Lung (tissue), 12 donors: ENCODE data around the gene RNPEPL1. TPM values are rescaled to one million over a fixed set of nuclear protein-coding genes. Genes with fewer than 3 reads are reported as not detected.

ENCODE experiments used
- ATAC-seq: fragments of 200-7000 bp; cut with Tn5 transposase; one replicate; pipeline ENCODE4 v1.9.1; 2020; ENCODE audit warnings: moderate number of reproducible peaks; ENCODE audit not compliant: insufficient read depth, low FRiP score
- DNase-seq, 3 donors: peaks; one replicate each; pipeline ENCODE4 v3.0.0-alpha.2; 2013 to 2017
- H3K27ac ChIP-seq, 2 donors: one replicate each; pipeline ENCODE4 v1.5.1; 2013; ENCODE audit warnings: mild to moderate bottlenecking in 2 of 2, moderate library complexity in 2 of 2, control low read depth in 1 of 2, inconsistent platforms in 1 of 2, low read depth in 1 of 2, low read length in 1 of 2
- H3K27me3 ChIP-seq, 3 donors: one replicate each; pipeline ENCODE4 v1.5.1; 2013; ENCODE audit warnings: low read length in 2 of 3; ENCODE audit not compliant: control insufficient read depth in 3 of 3, insufficient read depth in 3 of 3
- H3K36me3 ChIP-seq, 4 donors: one replicate each; pipeline ENCODE4 v1.5.1; 2013; ENCODE audit warnings: low read length in 4 of 4, mild to moderate bottlenecking in 1 of 4, moderate library complexity in 1 of 4; ENCODE audit not compliant: control insufficient read depth in 4 of 4, insufficient read depth in 4 of 4
- H3K4me1 ChIP-seq, 5 donors: one replicate each; pipeline ENCODE4 v1.5.1; 2013; ENCODE audit warnings: low read length in 5 of 5, mild to moderate bottlenecking in 2 of 5, moderate library complexity in 1 of 5; ENCODE audit not compliant: control insufficient read depth in 5 of 5, insufficient read depth in 5 of 5
- H3K4me3 ChIP-seq: one replicate; pipeline ENCODE4 v1.5.1; 2013; ENCODE audit warnings: mild to moderate bottlenecking, control low read depth, moderate library complexity
- H3K9ac ChIP-seq, 2 donors: one replicate each; pipeline ENCODE4 v1.5.1; 2013; ENCODE audit warnings: low read length in 2 of 2, control low read depth in 1 of 2; ENCODE audit not compliant: insufficient read depth in 1 of 2
- H3K9me3 ChIP-seq, 4 donors: one replicate each; pipeline ENCODE4 v1.5.1; 2013; ENCODE audit warnings: low read length in 3 of 4, mild to moderate bottlenecking in 1 of 4, moderate library complexity in 1 of 4; ENCODE audit not compliant: control insufficient read depth in 4 of 4, insufficient read depth in 3 of 4
- CTCF ChIP-seq: IDR thresholded peaks from 2 replicates; pipeline ENCODE4 v1.5.1; 2012; ENCODE audit warnings: mild to moderate bottlenecking; ENCODE audit errors: control extremely low read depth, extremely low read depth
- WGBS, 2 donors: extraction: QIAGEN DNeasy Blood & Tissue Kit; methylation state at CpG; one replicate each; pipeline ENCODE4 v1.1.7; 2013; 5-methylcytosine and 5-hydroxymethylcytosine counted together
- polyA plus RNA-seq, 2 donors: library from polyadenylated mRNA; stranded (reverse); fragments of 200-250 nt; gene quantifications; one replicate each; pipeline ENCODE4 v1.2.1, GENCODE V29; 2013
- total RNA-seq, 2 donors: library from RNA; depleted of rRNA in 1 of 2; stranded (reverse); fragments of >200 nt in 1 of 2; gene quantifications; one replicate each; pipeline ENCODE4 v1.2.1, GENCODE V29; 2014 to 2021
- donor health status: control.
- donor health status: control.
- donor health status: Bipolar disorder and iron deficiency.
- donor health status: healthy.
- donor health status: DM: yes; HTN: yes; CAD: no.

RNPEPL1 gene
- total and polyA plus RNA-seq, 4 donors: 24.5 to 235 (median 88.2) TPM

GRCh38 chr2:240557101-240557751, 11.1 kb upstream of the RNPEPL1 start:
- peak in 2 of 3 donors; percentile 2 to 38 for DNase-seq
- no peaks in the 10 kb centered on the region for H3K27me3 ChIP-seq
- H3K4me3 ChIP-seq: no peak overlapping the region
- no peak overlapping the region for H3K27ac ChIP-seq
- H3K4me1 ChIP-seq: peaks cover 9 to 31% (median 16%) of the 10 kb centered on the region in 5 donors
- no peaks in the 10 kb centered on the region for H3K9me3 ChIP-seq
- 35 to 36% methylated on average over 49 to 51 of the region's 51 CpGs for WGBS, 2 donors
- no peak for ATAC-seq
- no peak overlapping the region for H3K9ac ChIP-seq
- peaks cover 0 to 14% (median 4%) of the 10 kb centered on the region in 4 donors for H3K36me3 ChIP-seq
- no peak for TF ChIP-seq CTCF

DNA sequence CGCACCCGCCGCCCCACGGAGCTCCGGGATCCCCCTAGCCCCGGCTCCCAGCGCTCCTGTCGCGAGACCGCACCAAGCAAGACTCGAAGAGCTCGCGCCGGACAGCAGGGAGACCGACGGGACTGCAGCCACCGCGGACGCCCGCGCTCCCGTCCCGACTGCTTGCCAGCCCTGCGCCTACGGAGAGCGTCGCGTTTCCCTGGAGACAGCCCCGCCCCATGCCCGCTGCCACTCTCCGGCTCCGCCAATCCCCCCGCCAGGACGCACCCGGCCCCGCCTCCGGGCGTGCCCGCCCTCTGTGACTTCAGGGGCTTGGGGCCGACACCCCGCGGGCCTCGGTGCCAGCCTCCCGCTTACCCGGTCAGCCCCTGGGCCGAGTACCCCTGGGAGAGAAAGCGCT, 10.5 kb upstream of the RNPEPL1 start, which contains the start of gene ANKMY1:
Gene ANKMY1 (minus strand): TSS at position 181 of the 400 bp plus-strand sequence. CDS start 653 bp downstream, outside the sequence.
- Histone ChIP-seq H3K27me3 (no peaks in the 10 kb centered on the region), H3K4me1 (peaks cover 9 to 31% (median 16%) of the 10 kb centered on the region in 5 donors), H3K36me3 (peaks cover 0 to 12% (median 3%) of the 10 kb centered on the region in 4 donors), H3K9me3 (no peaks in the 10 kb centered on the region), H3K9ac (no peak within 1 kb of the TSS), H3K27ac (no peak within 1 kb of the TSS), H3K4me3 (no peak within 1 kb of the TSS)
- peak; percentile 22 for ATAC-seq
- no peak for TF ChIP-seq CTCF
- peak; percentile 66 to 80 (median 77) for DNase-seq
- 5 to 7% methylated on average over 43 to 47 of the region's 47 CpGs for WGBS, 2 donors

- Histone ChIP-seq H3K27ac (no peak overlapping the region), H3K9me3 (no peaks in the 10 kb centered on the region), H3K27me3 (no peaks in the 10 kb centered on the region), H3K9ac (no peak overlapping the region), H3K4me3 (no peak overlapping the region), H3K36me3 (peaks cover 0 to 9% (median 2%) of the 10 kb centered on the region in 4 donors), H3K4me1 (peaks cover 9 to 31% (median 16%) of the 10 kb centered on the region in 5 donors)
- 82 to 83% methylated on average over 18 of the region's 18 CpGs for WGBS, 2 donors
- DNase-seq (peak in 1 of 3 donors; percentile 9), ATAC-seq (no peak)
- TF ChIP-seq CTCF: no peak
These were observed 10.0 kb upstream of the RNPEPL1 start for GRCh38 chr2:240558236-240558761.
